ENCODE measurements around the gene JDP2. TPM values are rescaled to one million over a fixed set of nuclear protein-coding genes. Genes with fewer than 3 reads are reported as not detected.

Gene JDP2
- total and polyA plus RNA-seq, 8 donors, result 6.6 to 25.8 (median 11.3) TPM

DNA sequence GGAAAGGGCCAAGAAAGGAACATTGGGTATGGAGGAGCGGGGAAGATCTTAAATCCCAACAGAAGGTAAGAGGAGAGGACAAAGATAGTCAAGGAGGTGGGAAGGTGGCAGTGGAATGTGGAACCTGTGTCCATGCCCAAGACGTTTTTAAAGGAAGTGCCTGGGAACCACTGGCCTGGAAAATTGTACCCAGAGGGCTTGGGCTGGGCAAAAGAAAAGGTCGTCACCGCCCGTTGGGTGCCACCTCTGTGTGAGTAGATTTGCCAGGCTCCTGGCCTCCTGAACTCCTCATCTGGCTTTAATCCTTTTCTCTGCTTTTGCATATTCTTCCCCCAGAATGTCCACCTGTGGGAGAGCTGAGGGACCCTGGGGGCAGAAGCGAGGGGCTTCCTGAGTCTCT is 32.6 kb downstream of the JDP2 start:
- DNase-seq, result no peak
- Histone ChIP-seq H3K4me1 (peaks cover 10 to 39% (median 23%) of the 10 kb centered on the region in 3 donors), H3K4me3 (no peak overlapping the region), H3K27me3 (no peaks in the 10 kb centered on the region), H3K9me3 (no peaks in the 10 kb centered on the region), H3K27ac (no peak overlapping the region), H3K36me3 (peaks cover 0 to 16% (median 0%) of the 10 kb centered on the region in 3 donors)
- TF ChIP-seq, protein P1, sequence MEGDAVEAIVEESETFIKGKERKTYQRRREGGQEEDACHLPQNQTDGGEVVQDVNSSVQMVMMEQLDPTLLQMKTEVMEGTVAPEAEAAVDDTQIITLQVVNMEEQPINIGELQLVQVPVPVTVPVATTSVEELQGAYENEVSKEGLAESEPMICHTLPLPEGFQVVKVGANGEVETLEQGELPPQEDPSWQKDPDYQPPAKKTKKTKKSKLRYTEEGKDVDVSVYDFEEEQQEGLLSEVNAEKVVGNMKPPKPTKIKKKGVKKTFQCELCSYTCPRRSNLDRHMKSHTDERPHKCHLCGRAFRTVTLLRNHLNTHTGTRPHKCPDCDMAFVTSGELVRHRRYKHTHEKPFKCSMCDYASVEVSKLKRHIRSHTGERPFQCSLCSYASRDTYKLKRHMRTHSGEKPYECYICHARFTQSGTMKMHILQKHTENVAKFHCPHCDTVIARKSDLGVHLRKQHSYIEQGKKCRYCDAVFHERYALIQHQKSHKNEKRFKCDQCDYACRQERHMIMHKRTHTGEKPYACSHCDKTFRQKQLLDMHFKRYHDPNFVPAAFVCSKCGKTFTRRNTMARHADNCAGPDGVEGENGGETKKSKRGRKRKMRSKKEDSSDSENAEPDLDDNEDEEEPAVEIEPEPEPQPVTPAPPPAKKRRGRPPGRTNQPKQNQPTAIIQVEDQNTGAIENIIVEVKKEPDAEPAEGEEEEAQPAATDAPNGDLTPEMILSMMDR (IDR thresholded peaks at IDR 0.05), result no peak
- WGBS, 2 donors, result 81 to 86% methylated on average over 6 of the region's 6 CpGs
- intact Hi-C loops (cut with DNase I), result no loop called here
- no peak for FAIRE-seq
- no peak for ATAC-seq

- DNase-seq, result no peak
- intact Hi-C loops (cut with DNase I), result no loop called here
- Histone ChIP-seq H3K36me3 (peaks cover 0 to 16% (median 0%) of the 10 kb centered on the region in 3 donors), H3K27ac (no peak overlapping the region), H3K4me3 (no peak overlapping the region), H3K27me3 (no peaks in the 10 kb centered on the region), H3K4me1 (peaks cover 10 to 32% (median 15%) of the 10 kb centered on the region in 3 donors), H3K9me3 (no peaks in the 10 kb centered on the region)
- ATAC-seq, result no peak
- no peak for FAIRE-seq
- 96 to 97% methylated on average over 12 of the region's 12 CpGs for WGBS, 2 donors
- TF ChIP-seq, protein P1 (IDR thresholded peaks at IDR 0.05), result no peak
Measured at GRCh38 chr14:75461303-75461702, 33.5 kb downstream of the JDP2 start.

DNA sequence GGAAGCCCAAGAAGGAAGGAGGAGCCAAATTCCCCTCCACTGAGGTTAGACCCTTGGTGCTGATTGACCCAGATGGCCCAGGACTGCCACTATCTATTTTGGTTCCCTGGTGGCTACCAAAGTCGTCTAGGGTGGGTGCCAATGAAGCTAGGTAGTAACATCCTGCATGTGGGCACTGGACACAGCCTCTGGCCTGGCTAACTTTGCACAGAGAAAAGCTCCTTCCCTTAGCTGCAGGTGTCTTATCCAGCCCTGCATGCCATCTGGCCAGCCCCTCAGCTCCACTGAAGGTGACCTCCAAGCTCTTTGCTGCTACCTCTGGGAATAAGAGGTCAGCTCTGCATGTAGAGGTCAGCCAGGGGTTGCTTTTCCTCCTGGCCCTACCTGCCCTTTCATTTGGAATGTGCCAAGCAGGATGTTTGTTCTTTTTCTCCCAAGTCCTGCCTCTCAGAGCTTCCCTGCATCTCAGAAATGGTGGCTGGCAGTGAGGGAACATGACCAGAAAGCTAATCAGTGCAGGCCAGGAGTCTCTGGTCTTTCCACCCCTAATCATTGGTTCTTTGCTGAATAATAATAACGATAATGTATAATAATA is 34.0 kb downstream of the JDP2 start:
- Histone ChIP-seq H3K4me3 (no peak overlapping the region), H3K27me3 (no peaks in the 10 kb centered on the region), H3K36me3 (peaks cover 0 to 16% (median 0%) of the 10 kb centered on the region in 3 donors), H3K4me1 (peaks cover 10 to 27% (median 15%) of the 10 kb centered on the region in 3 donors), H3K9me3 (no peaks in the 10 kb centered on the region), H3K27ac (no peak overlapping the region)
- WGBS, 2 donors, result 66 to 70% methylated on average over 2 of the region's 2 CpGs
- FAIRE-seq (no peak), DNase-seq (no peak), ATAC-seq (no peak)
- TF ChIP-seq, protein P1 (IDR thresholded peaks at IDR 0.05), result no peak
- intact Hi-C loops (cut with DNase I), result no loop called here

DNA sequence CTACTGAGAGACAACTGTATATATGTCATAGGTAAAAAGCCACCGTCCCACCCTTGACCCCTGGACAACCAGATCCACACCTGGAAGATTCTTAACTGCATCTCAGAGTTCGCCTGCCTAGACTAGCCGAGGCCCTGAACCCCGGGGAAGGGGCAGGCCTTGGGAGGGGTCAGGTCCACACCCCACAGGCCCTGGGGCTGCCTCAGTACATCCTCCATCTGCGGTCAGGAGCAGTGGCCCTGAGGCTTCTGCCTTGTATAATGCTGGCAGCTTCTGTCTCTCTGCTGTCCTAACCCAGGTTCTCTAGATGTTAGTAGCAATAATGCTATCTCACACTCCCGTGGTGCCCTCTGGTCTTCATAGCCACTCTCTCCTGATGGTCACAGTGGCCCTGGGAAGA is 36.8 kb downstream of the JDP2 start:
- no peak for DNase-seq
- Histone ChIP-seq H3K27ac (no peak overlapping the region), H3K4me1 (peaks cover 5 to 12% (median 7%) of the 10 kb centered on the region in 3 donors), H3K36me3 (peaks cover 0 to 16% (median 0%) of the 10 kb centered on the region in 3 donors), H3K27me3 (no peaks in the 10 kb centered on the region), H3K4me3 (no peak overlapping the region), H3K9me3 (no peaks in the 10 kb centered on the region)
- 79 to 86% methylated on average over 6 of the region's 6 CpGs for WGBS, 2 donors
- TF ChIP-seq, protein P1 (IDR thresholded peaks at IDR 0.05), result no peak
- intact Hi-C loops (cut with DNase I), result no loop called here
- no peak for FAIRE-seq
- no peak for ATAC-seq

DNA sequence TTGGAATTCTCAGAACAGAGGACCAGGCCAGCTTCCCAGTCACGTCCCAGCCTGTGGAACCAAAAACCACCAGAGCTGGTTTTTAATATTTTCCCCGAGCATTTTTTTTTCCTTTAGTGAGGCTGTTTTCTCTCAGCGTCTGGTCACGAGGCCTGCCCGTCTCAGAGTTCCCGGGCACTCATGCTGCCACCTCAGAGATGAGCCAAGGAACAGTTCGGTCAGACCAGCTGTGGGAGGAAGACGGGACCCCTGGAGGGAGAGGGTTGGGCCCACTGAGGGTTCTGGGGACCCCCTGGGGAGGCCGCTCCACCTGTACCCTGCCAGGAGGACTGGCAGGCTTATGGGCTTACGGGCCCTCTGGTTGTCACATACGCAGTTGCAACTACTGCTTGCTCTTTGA is 39.9 kb downstream of the JDP2 start:
- intact Hi-C loops (cut with DNase I), result no loop called here
- ATAC-seq (no peak), FAIRE-seq (no peak), DNase-seq (no peak)
- TF ChIP-seq, protein P1 (IDR thresholded peaks at IDR 0.05), result no peak
- no peaks in the 10 kb centered on the region for H3K9me3 ChIP-seq
- peaks cover 0 to 11% (median 0%) of the 10 kb centered on the region in 3 donors for H3K36me3 ChIP-seq
- peaks cover 0 to 13% (median 12%) of the 10 kb centered on the region in 3 donors for H3K4me1 ChIP-seq
- no peak overlapping the region for H3K4me3 ChIP-seq
- 93 to 97% methylated on average over 11 of the region's 11 CpGs for WGBS, 2 donors
- no peak overlapping the region for H3K27ac ChIP-seq
- H3K27me3 ChIP-seq, result no peaks in the 10 kb centered on the region
